Liver (tissue), 9 donors: ENCODE measurements around the gene ATP13A1. TPM values are rescaled to one million over a fixed set of nuclear protein-coding genes. Genes with fewer than 3 reads are reported as not detected.

ENCODE experiments used
- DNase-seq: peaks from one replicate; pipeline ENCODE4 v3.0.0-alpha.2; 2017; ENCODE audit warnings: low spot score
- H3K27ac ChIP-seq, 2 donors: one replicate each; pipeline ENCODE4 v1.7.0; 2013; ENCODE audit warnings: inconsistent platforms in 2 of 2, low read length in 2 of 2, control low read depth in 1 of 2, low read depth in 1 of 2, mild to moderate bottlenecking in 1 of 2
- H3K27me3 ChIP-seq, 4 donors: one replicate each; pipeline versions ENCODE4 v1.6.1 to v1.7.0; 2013; ENCODE audit warnings: low read length in 3 of 4, inconsistent platforms in 1 of 4, mild to moderate bottlenecking in 1 of 4, moderate library complexity in 1 of 4; ENCODE audit not compliant: control insufficient read depth in 4 of 4, insufficient read depth in 4 of 4
- H3K36me3 ChIP-seq, 4 donors: one replicate each; pipeline versions ENCODE4 v1.6.1 to v1.7.0; 2013; ENCODE audit warnings: low read length in 3 of 4, mild to moderate bottlenecking in 3 of 4, low read depth in 1 of 4, moderate library complexity in 1 of 4; ENCODE audit not compliant: control insufficient read depth in 4 of 4, insufficient read depth in 3 of 4
- H3K4me1 ChIP-seq, 4 donors: one replicate each; pipeline versions ENCODE4 v1.6.1 to v1.7.0; 2013; ENCODE audit warnings: low read length in 3 of 4, mild to moderate bottlenecking in 3 of 4, moderate library complexity in 1 of 4; ENCODE audit not compliant: control insufficient read depth in 4 of 4, insufficient read depth in 4 of 4
- H3K4me3 ChIP-seq, 3 donors: one replicate each; pipeline versions ENCODE4 v1.6.1 to v1.7.0; 2013; ENCODE audit warnings: low read length in 3 of 3, control low read depth in 1 of 3, low read depth in 1 of 3, mild to moderate bottlenecking in 1 of 3
- H3K9ac ChIP-seq, 2 donors: one replicate each; pipeline ENCODE4 v1.7.0; 2013; ENCODE audit warnings: low read length in 2 of 2, mild to moderate bottlenecking in 2 of 2, moderate library complexity in 2 of 2, control low read depth in 1 of 2, low read depth in 1 of 2
- H3K9me3 ChIP-seq, 4 donors: one replicate each; pipeline versions ENCODE4 v1.6.1 to v1.7.0; 2013; ENCODE audit warnings: low read length in 3 of 4; ENCODE audit not compliant: control insufficient read depth in 4 of 4
- ATF3 ChIP-seq: IDR thresholded peaks from 2 replicates; pipeline ENCODE4 v1.6.1; 2016; ENCODE audit warnings: antibody characterized with exemption
- CTCF ChIP-seq: fragments of 150-350 bp; IDR thresholded peaks from 2 replicates; pipeline ENCODE4 v1.5.1; 2017; ENCODE audit warnings: improper control_type of control experiment, low read depth, low read length; ENCODE audit not compliant: missing input control
- EGR1 ChIP-seq, 2 donors: IDR thresholded peaks; 2 replicates each; pipeline ENCODE4 v1.6.1; 2016 to 2018; ENCODE audit warnings: antibody characterized with exemption in 2 of 2, low read depth in 2 of 2
- FOXA1 ChIP-seq: IDR thresholded peaks from 2 replicates; pipeline ENCODE4 v1.6.1; 2016; ENCODE audit warnings: antibody characterized with exemption
- FOXA2 ChIP-seq: IDR thresholded peaks from 2 replicates; pipeline ENCODE4 v1.6.1; 2016; ENCODE audit warnings: antibody characterized with exemption
- GABPA ChIP-seq, 2 donors: IDR thresholded peaks in 1 of 2; conservative IDR thresholded peaks in 1 of 2; 2 replicates each; pipeline ENCODE4 v1.6.1; 2016; ENCODE audit warnings: antibody characterized with exemption in 2 of 2, mild to moderate bottlenecking in 1 of 2, moderate library complexity in 1 of 2
- HNF4A ChIP-seq, 2 donors: conservative IDR thresholded peaks; 2 replicates each; pipeline ENCODE4 v1.6.1; 2016; ENCODE audit warnings: antibody characterized with exemption in 2 of 2, mild to moderate bottlenecking in 2 of 2
- HNF4G ChIP-seq: IDR thresholded peaks from 2 replicates; pipeline ENCODE4 v1.6.1; 2016; ENCODE audit warnings: antibody characterized with exemption
- JUND ChIP-seq, 2 donors: IDR thresholded peaks; 2 replicates each; pipeline ENCODE4 v1.6.1; 2016; ENCODE audit warnings: antibody characterized with exemption in 2 of 2
- MAX ChIP-seq: IDR thresholded peaks from 2 replicates; pipeline ENCODE4 v1.6.1; 2016; ENCODE audit warnings: antibody characterized with exemption
- NR2F2 ChIP-seq: IDR thresholded peaks from 2 replicates; pipeline ENCODE4 v1.6.1; 2016; ENCODE audit warnings: antibody characterized with exemption
- RAD21 ChIP-seq, 2 donors: IDR thresholded peaks; 2 replicates each; pipeline ENCODE4 v1.6.1; 2016; ENCODE audit warnings: antibody characterized with exemption in 2 of 2, mild to moderate bottlenecking in 2 of 2
- REST ChIP-seq: IDR thresholded peaks from 2 replicates; pipeline ENCODE4 v1.6.1; 2016; ENCODE audit warnings: antibody characterized with exemption, mild to moderate bottlenecking
- RXRA ChIP-seq, 2 donors: IDR thresholded peaks; 2 replicates each; pipeline ENCODE4 v1.6.1; 2017 to 2018; ENCODE audit warnings: antibody characterized with exemption in 2 of 2, mild to moderate bottlenecking in 1 of 2
- SP1 ChIP-seq: IDR thresholded peaks from 2 replicates; pipeline ENCODE4 v1.6.1; 2018; ENCODE audit warnings: antibody characterized with exemption, mild to moderate bottlenecking
- TAF1 ChIP-seq: conservative IDR thresholded peaks from 2 replicates; pipeline ENCODE4 v1.6.1; 2016; ENCODE audit warnings: antibody characterized with exemption, mild to moderate bottlenecking
- YY1 ChIP-seq: IDR thresholded peaks from 2 replicates; pipeline ENCODE4 v1.6.1; 2016; ENCODE audit warnings: antibody characterized with exemption, mild to moderate bottlenecking
- ZBTB33 ChIP-seq: IDR thresholded peaks from 2 replicates; pipeline ENCODE4 v1.6.1; 2016; ENCODE audit warnings: antibody characterized with exemption
- WGBS: extraction: QIAGEN DNeasy Blood & Tissue Kit; methylation state at CpG from one replicate; pipeline ENCODE4 v1.1.7; 2013; 5-methylcytosine and 5-hydroxymethylcytosine counted together
- polyA plus RNA-seq, 2 donors: library from polyadenylated mRNA; stranded (reverse) in 1 of 2; unstranded in 1 of 2; fragments of 200-250 nt in 1 of 2; fragments of >200 nt in 1 of 2; fragmentation: Nextera tagmentation in 1 of 2; extraction: Ambion mirVana in 1 of 2; gene quantifications; one replicate each; pipeline versions ENCODE4 v1.2.1 to v1.2.3, GENCODE V29; 2013 to 2015
- total RNA-seq, 2 donors: library from RNA; depleted of rRNA; stranded (reverse); fragments of >200 nt; gene quantifications; one replicate each; pipeline ENCODE4 v1.2.3, GENCODE V29; 2014
- donor health status: healthy.
- donor health status: healthy.
- donor health status: healthy.
- donor health status: healthy.
- donor health status: healthy.

ATP13A1 gene
- total and polyA plus RNA-seq, 4 donors: 15.1 to 36.5 (median 20.5) TPM

GRCh38 chr19:19642506-19643157 is 20.8 kb downstream of the ATP13A1 start:
- no peak for DNase-seq
- Histone ChIP-seq H3K4me1 (peaks cover 1 to 15% (median 8%) of the 10 kb centered on the region in 4 donors), H3K9ac (peak overlapping the region; percentile 58 to 66), H3K9me3 (no peaks in the 10 kb centered on the region), H3K27me3 (no peaks in the 10 kb centered on the region), H3K36me3 (peaks cover 14 to 29% (median 19%) of the 10 kb centered on the region in 4 donors), H3K27ac (peak overlapping the region; percentile 43 to 73), H3K4me3 (peak overlapping the region; percentile 71 to 89 (median 72))
- WGBS: 33% methylated on average over 16 of the region's 16 CpGs
- TF ChIP-seq RXRA (IDR thresholded peaks at IDR 0.05) (no peak), HNF4A (conservative IDR thresholded peaks at IDR 0.05) (no peak), RAD21 (IDR thresholded peaks at IDR 0.05) (no peak), EGR1 (IDR thresholded peaks at IDR 0.05; ENCODE audit: low read depth in 2 of 2) (no peak), ATF3 (no peak), SP1 (no peak), REST (no peak), GABPA (IDR thresholded peaks at IDR 0.05 in 1 of 2, conservative IDR thresholded peaks at IDR 0.05 in 1 of 2) (no peak), HNF4G (no peak), FOXA1 (no peak), TAF1 (no peak), YY1 (no peak), MAX (no peak), FOXA2 (no peak), JUND (IDR thresholded peaks at IDR 0.05) (no peak), CTCF (no peak), NR2F2 (no peak), ZBTB33 (no peak)
